Activated T-helper 17 cell treated with anti-CD3 and anti-CD28 coated beads, Interleukin-2, amount 50 U/mL, for 72 hours (primary cell): ENCODE results near the gene KCNN2. TPM values are rescaled to one million over a fixed set of nuclear protein-coding genes. Genes with fewer than 3 reads are reported as not detected.

Experiments used
- ATAC-seq: fragments of 150-1000 bp; cut with Tn5 transposase; replicated peaks from 2 replicates; pipeline ENCODE4 v1.10.0; 2021; ENCODE audit warnings: mild to moderate bottlenecking, moderate library complexity
- H3K27ac Mint-ChIP-seq: one replicate; pipeline ENCODE4 v1.8.0; 2022; ENCODE audit warnings: mixed read lengths
- H3K27me3 Mint-ChIP-seq: one replicate; pipeline ENCODE4 v1.8.0; 2022; ENCODE audit warnings: mixed read lengths
- H3K36me3 Mint-ChIP-seq: one replicate; pipeline ENCODE4 v1.8.0; 2022; ENCODE audit warnings: low read depth, mild to moderate bottlenecking, mixed read lengths
- H3K4me1 Mint-ChIP-seq: one replicate; pipeline ENCODE4 v1.8.0; 2022; ENCODE audit warnings: mixed read lengths
- H3K4me3 Mint-ChIP-seq: one replicate; pipeline ENCODE4 v1.8.0; 2022; ENCODE audit warnings: mild to moderate bottlenecking, mixed read lengths
- H3K9me3 Mint-ChIP-seq: one replicate; pipeline ENCODE4 v1.8.0; 2022; ENCODE audit warnings: mixed read lengths
- total RNA-seq, 2 donors: library from RNA; stranded (reverse); gene quantifications; one replicate each; pipeline ENCODE4 v1.2.3, GENCODE V29; 2022

KCNN2 gene
- total RNA-seq, 2 donors from 2014 or later: not detected

GRCh38 chr5:114387433-114387832 lies 25.6 kb downstream of the KCNN2 start:
- no peak overlapping the region for H3K27ac Mint-ChIP-seq
- H3K9me3 Mint-ChIP-seq: no peaks in the 10 kb centered on the region

GRCh38 chr5:114390431-114390830 lies 28.6 kb downstream of the KCNN2 start:
- H3K4me1 Mint-ChIP-seq: no peaks in the 10 kb centered on the region
- H3K27ac Mint-ChIP-seq: no peak overlapping the region
- H3K9me3 Mint-ChIP-seq: no peaks in the 10 kb centered on the region
- no peaks in the 10 kb centered on the region for H3K27me3 Mint-ChIP-seq
- no peaks in the 10 kb centered on the region for H3K36me3 Mint-ChIP-seq
- H3K4me3 Mint-ChIP-seq: no peak overlapping the region
- ATAC-seq: no peak

More at GRCh38 chr5:114387433-114387832, 25.6 kb downstream of the KCNN2 start:
- no peaks in the 10 kb centered on the region for H3K36me3 Mint-ChIP-seq
- no peak overlapping the region for H3K4me3 Mint-ChIP-seq
- no peaks in the 10 kb centered on the region for H3K27me3 Mint-ChIP-seq
- no peaks in the 10 kb centered on the region for H3K4me1 Mint-ChIP-seq
- ATAC-seq: no peak

- H3K4me3 Mint-ChIP-seq: no peak overlapping the region
- H3K27me3 Mint-ChIP-seq: no peaks in the 10 kb centered on the region
- H3K9me3 Mint-ChIP-seq: no peaks in the 10 kb centered on the region
- H3K36me3 Mint-ChIP-seq: no peaks in the 10 kb centered on the region
- H3K27ac Mint-ChIP-seq: no peak overlapping the region
- no peaks in the 10 kb centered on the region for H3K4me1 Mint-ChIP-seq
- no peak for ATAC-seq
Measured at GRCh38 chr5:114391321-114391720, 29.5 kb downstream of the KCNN2 start.

- H3K27me3 Mint-ChIP-seq: no peaks in the 10 kb centered on the region
- no peaks in the 10 kb centered on the region for H3K9me3 Mint-ChIP-seq
- H3K4me1 Mint-ChIP-seq: no peaks in the 10 kb centered on the region
- H3K27ac Mint-ChIP-seq: no peak overlapping the region
- ATAC-seq: no peak
- H3K36me3 Mint-ChIP-seq: no peaks in the 10 kb centered on the region
- H3K4me3 Mint-ChIP-seq: no peak overlapping the region
Measured at GRCh38 chr5:114393159-114393558, 31.3 kb downstream of the KCNN2 start.

GRCh38 chr5:114402206-114402605 lies 40.3 kb downstream of the KCNN2 start:
- no peaks in the 10 kb centered on the region for H3K36me3 Mint-ChIP-seq
- H3K9me3 Mint-ChIP-seq: peaks cover 10% of the 10 kb centered on the region
- no peak for ATAC-seq
- H3K4me1 Mint-ChIP-seq: no peaks in the 10 kb centered on the region
- H3K27ac Mint-ChIP-seq: no peak overlapping the region
- H3K4me3 Mint-ChIP-seq: no peak overlapping the region
- H3K27me3 Mint-ChIP-seq: no peaks in the 10 kb centered on the region

- Mint-ChIP-seq H3K4me1 (no peaks in the 10 kb centered on the region), H3K9me3 (no peaks in the 10 kb centered on the region), H3K27ac (no peak overlapping the region), H3K36me3 (no peaks in the 10 kb centered on the region), H3K4me3 (no peak overlapping the region), H3K27me3 (no peaks in the 10 kb centered on the region)
- ATAC-seq: no peak
Measured at GRCh38 chr5:114407783-114408182, 45.9 kb downstream of the KCNN2 start.

GRCh38 chr5:114408847-114409246 lies 47.0 kb downstream of the KCNN2 start:
- no peaks in the 10 kb centered on the region for H3K4me1 Mint-ChIP-seq
- no peak overlapping the region for H3K27ac Mint-ChIP-seq
- H3K36me3 Mint-ChIP-seq: no peaks in the 10 kb centered on the region
- no peaks in the 10 kb centered on the region for H3K9me3 Mint-ChIP-seq
- no peak overlapping the region for H3K4me3 Mint-ChIP-seq
- no peak for ATAC-seq
- H3K27me3 Mint-ChIP-seq: no peaks in the 10 kb centered on the region

- H3K4me1 Mint-ChIP-seq: no peaks in the 10 kb centered on the region
- no peaks in the 10 kb centered on the region for H3K27me3 Mint-ChIP-seq
- no peak overlapping the region for H3K27ac Mint-ChIP-seq
- H3K36me3 Mint-ChIP-seq: no peaks in the 10 kb centered on the region
- ATAC-seq: no peak
- no peaks in the 10 kb centered on the region for H3K9me3 Mint-ChIP-seq
- H3K4me3 Mint-ChIP-seq: no peak overlapping the region
Measured at GRCh38 chr5:114411380-114411931, 49.6 kb downstream of the KCNN2 start.

GRCh38 chr5:114412510-114413171 lies 50.8 kb downstream of the KCNN2 start:
- Mint-ChIP-seq H3K27me3 (no peaks in the 10 kb centered on the region), H3K4me1 (no peaks in the 10 kb centered on the region), H3K9me3 (no peaks in the 10 kb centered on the region), H3K4me3 (no peak overlapping the region), H3K36me3 (no peaks in the 10 kb centered on the region), H3K27ac (no peak overlapping the region)
- ATAC-seq: no peak

GRCh38 chr5:114415760-114416159 lies 53.9 kb downstream of the KCNN2 start:
- Mint-ChIP-seq H3K36me3 (no peaks in the 10 kb centered on the region), H3K27ac (no peak overlapping the region), H3K4me1 (no peaks in the 10 kb centered on the region), H3K27me3 (no peaks in the 10 kb centered on the region), H3K9me3 (no peaks in the 10 kb centered on the region), H3K4me3 (no peak overlapping the region)
- no peak for ATAC-seq

GRCh38 chr5:114416254-114416653 lies 54.4 kb downstream of the KCNN2 start:
- Mint-ChIP-seq H3K4me1 (no peaks in the 10 kb centered on the region), H3K36me3 (no peaks in the 10 kb centered on the region), H3K27ac (no peak overlapping the region), H3K27me3 (no peaks in the 10 kb centered on the region), H3K4me3 (no peak overlapping the region), H3K9me3 (no peaks in the 10 kb centered on the region)
- ATAC-seq: no peak

- Mint-ChIP-seq H3K4me1 (no peaks in the 10 kb centered on the region), H3K9me3 (no peaks in the 10 kb centered on the region), H3K36me3 (no peaks in the 10 kb centered on the region), H3K27ac (no peak overlapping the region), H3K27me3 (no peaks in the 10 kb centered on the region), H3K4me3 (no peak overlapping the region)
- ATAC-seq: no peak
Measured at GRCh38 chr5:114417519-114417918, 55.6 kb downstream of the KCNN2 start.

GRCh38 chr5:114418176-114419066 lies 56.6 kb downstream of the KCNN2 start:
- H3K27ac Mint-ChIP-seq: no peak overlapping the region
- ATAC-seq: no peak
- no peaks in the 10 kb centered on the region for H3K4me1 Mint-ChIP-seq
- H3K27me3 Mint-ChIP-seq: no peaks in the 10 kb centered on the region
- H3K9me3 Mint-ChIP-seq: no peaks in the 10 kb centered on the region
- H3K4me3 Mint-ChIP-seq: no peak overlapping the region
- H3K36me3 Mint-ChIP-seq: no peaks in the 10 kb centered on the region

GRCh38 chr5:114419067-114419388 lies 57.2 kb downstream of the KCNN2 start:
- ATAC-seq: no peak

GRCh38 chr5:114419959-114420358 lies 58.1 kb downstream of the KCNN2 start:
- Mint-ChIP-seq H3K27ac (no peak overlapping the region), H3K9me3 (no peaks in the 10 kb centered on the region), H3K4me1 (no peaks in the 10 kb centered on the region)

More at GRCh38 chr5:114419067-114419388, 57.2 kb downstream of the KCNN2 start:
- H3K27me3 Mint-ChIP-seq: no peaks in the 10 kb centered on the region
- H3K9me3 Mint-ChIP-seq: no peaks in the 10 kb centered on the region
- H3K36me3 Mint-ChIP-seq: no peaks in the 10 kb centered on the region
- no peaks in the 10 kb centered on the region for H3K4me1 Mint-ChIP-seq
- no peak overlapping the region for H3K4me3 Mint-ChIP-seq
- no peak overlapping the region for H3K27ac Mint-ChIP-seq

More at GRCh38 chr5:114419959-114420358, 58.1 kb downstream of the KCNN2 start:
- no peaks in the 10 kb centered on the region for H3K36me3 Mint-ChIP-seq
- H3K27me3 Mint-ChIP-seq: no peaks in the 10 kb centered on the region
- ATAC-seq: no peak
- H3K4me3 Mint-ChIP-seq: no peak overlapping the region
